NT2/D1 (cell line): ENCODE measurements around the gene FAM210B.

ENCODE experiments used
- DNase-seq: peaks from one replicate; pipeline ENCODE4 v3.0.0-alpha.2; 2011; ENCODE audit warnings: low read depth, low spot score
- H3K27me3 ChIP-seq: 2 replicates; pipeline ENCODE4 v1.6.0; 2011; ENCODE audit warnings: mild to moderate bottlenecking; ENCODE audit not compliant: insufficient read length, insufficient read depth
- H3K36me3 ChIP-seq: 2 replicates; pipeline ENCODE4 v1.6.1; 2011; ENCODE audit warnings: mild to moderate bottlenecking, low read length, mixed read lengths; ENCODE audit not compliant: insufficient read depth, insufficient read length
- H3K4me1 ChIP-seq: 2 replicates; pipeline ENCODE4 v1.5.1; 2011; ENCODE audit not compliant: insufficient read depth, insufficient read length
- H3K4me3 ChIP-seq: 2 replicates; pipeline ENCODE4 v1.5.1; 2011; ENCODE audit warnings: low read depth; ENCODE audit not compliant: insufficient read length
- H3K9ac ChIP-seq: 2 replicates; pipeline ENCODE4 v1.6.0; 2011; ENCODE audit warnings: low read depth; ENCODE audit not compliant: insufficient read length
- H3K9me3 ChIP-seq: 2 replicates; pipeline ENCODE4 v1.5.1; 2011; ENCODE audit warnings: mild to moderate bottlenecking, low read length; ENCODE audit not compliant: insufficient read depth
- SUZ12 ChIP-seq: IDR thresholded peaks from 2 replicates; pipeline ENCODE4 v1.6.1; 2011; ENCODE audit not compliant: insufficient read length, insufficient read depth; ENCODE audit errors: extremely low read depth
- YY1 ChIP-seq: IDR thresholded peaks from 2 replicates; pipeline ENCODE4 v1.6.1; 2011; ENCODE audit not compliant: insufficient read length, insufficient read depth
- ZNF274 ChIP-seq: IDR thresholded peaks from 2 replicates; pipeline ENCODE4 v1.6.1; 2011; ENCODE audit warnings: mild to moderate bottlenecking, low read depth, low read length

The FAM210B gene

GRCh38 chr20:56350842-56351241, 7.9 kb upstream of the FAM210B start:
- peaks cover 3% of the 10 kb centered on the region for H3K4me1 ChIP-seq
- H3K9ac ChIP-seq = no peak overlapping the region
- no peak overlapping the region for H3K4me3 ChIP-seq
- no peaks in the 10 kb centered on the region for H3K9me3 ChIP-seq
- peaks cover 24% of the 10 kb centered on the region for H3K27me3 ChIP-seq
- TF ChIP-seq ZNF274 (no peak), YY1 (no peak), SUZ12 (no peak)
- H3K36me3 ChIP-seq = no peaks in the 10 kb centered on the region
- DNase-seq = no peak

GRCh38 chr20:56352345-56353055, 6.3 kb upstream of the FAM210B start:
- H3K36me3 ChIP-seq = no peaks in the 10 kb centered on the region
- H3K4me3 ChIP-seq = no peak overlapping the region
- H3K4me1 ChIP-seq = peaks cover 3% of the 10 kb centered on the region
- peaks cover 14% of the 10 kb centered on the region for H3K27me3 ChIP-seq
- TF ChIP-seq SUZ12 (no peak), YY1 (no peak), ZNF274 (no peak)
- no peak for DNase-seq
- no peaks in the 10 kb centered on the region for H3K9me3 ChIP-seq
- H3K9ac ChIP-seq = no peak overlapping the region

- DNase-seq = no peak
- no peaks in the 10 kb centered on the region for H3K9me3 ChIP-seq
- no peak overlapping the region for H3K9ac ChIP-seq
- peaks cover 14% of the 10 kb centered on the region for H3K27me3 ChIP-seq
- H3K36me3 ChIP-seq = no peaks in the 10 kb centered on the region
- H3K4me1 ChIP-seq = peaks cover under 1% of the 10 kb centered on the region
- TF ChIP-seq ZNF274 = no peak
- no peak for TF ChIP-seq YY1
- no peak for TF ChIP-seq SUZ12
- H3K4me3 ChIP-seq = no peak overlapping the region
These were observed 5.4 kb upstream of the FAM210B start for GRCh38 chr20:56353356-56353755.

- Histone ChIP-seq H3K4me1 (peaks cover 4% of the 10 kb centered on the region), H3K27me3 (no peaks in the 10 kb centered on the region), H3K36me3 (peaks cover 4% of the 10 kb centered on the region), H3K9me3 (no peaks in the 10 kb centered on the region), H3K9ac (no peak overlapping the region), H3K4me3 (no peak overlapping the region)
- DNase-seq = no peak
- TF ChIP-seq YY1 (no peak), ZNF274 (no peak), SUZ12 (no peak)
These were observed 704 bp upstream of the FAM210B start for GRCh38 chr20:56358070-56358469.

GRCh38 chr20:56359212-56360132, 698 bp downstream of the FAM210B start:
- no peak for TF ChIP-seq ZNF274
- Histone ChIP-seq H3K9ac (peak overlapping the region; percentile 91), H3K27me3 (no peaks in the 10 kb centered on the region), H3K36me3 (peaks cover 8% of the 10 kb centered on the region), H3K4me3 (peak overlapping the region; percentile 93), H3K4me1 (peaks cover 4% of the 10 kb centered on the region), H3K9me3 (no peaks in the 10 kb centered on the region)
- DNase-seq = no peak

GRCh38 chr20:56360133-56360907, 1.5 kb downstream of the FAM210B start:
- Histone ChIP-seq H3K9me3 (no peaks in the 10 kb centered on the region), H3K4me3 (peak overlapping the region; percentile 93), H3K27me3 (no peaks in the 10 kb centered on the region), H3K4me1 (peaks cover 4% of the 10 kb centered on the region), H3K36me3 (peaks cover 14% of the 10 kb centered on the region), H3K9ac (peak overlapping the region; percentile 91)
- no peak for DNase-seq
- no peak for TF ChIP-seq ZNF274
- no peak for TF ChIP-seq YY1
- TF ChIP-seq SUZ12 = no peak

GRCh38 chr20:56360908-56361205, 2.1 kb downstream of the FAM210B start:
- H3K9ac ChIP-seq = no peak overlapping the region
- H3K27me3 ChIP-seq = no peaks in the 10 kb centered on the region
- no peaks in the 10 kb centered on the region for H3K9me3 ChIP-seq
- TF ChIP-seq ZNF274 (no peak), YY1 (no peak)
- no peak overlapping the region for H3K4me3 ChIP-seq
- peaks cover 4% of the 10 kb centered on the region for H3K4me1 ChIP-seq
- no peak for DNase-seq
- peaks cover 19% of the 10 kb centered on the region for H3K36me3 ChIP-seq
